Stimulated activated naive CD4-positive, alpha-beta T cell treated with Interleukin-2 at 50 U/mL for 16 hours (primary cell): Measurements from ENCODE around the gene TANC1.

ENCODE experiments used
- DNase-seq: peaks from one replicate; lab custom pipeline; 2025; lab: John Stamatoyannopoulos, UW

The TANC1 gene

GRCh38 chr2:159118115-159118858 is 149.8 kb downstream of the TANC1 start:
- peak; percentile 58 for DNase-seq

GRCh38 chr2:159118859-159119500 is 150.5 kb downstream of the TANC1 start:
- no peak for DNase-seq

GRCh38 chr2:159119652-159120257 is 151.3 kb downstream of the TANC1 start:
- DNase-seq, result no peak

- no peak for DNase-seq
These were observed 155.3 kb downstream of the TANC1 start for GRCh38 chr2:159123786-159124185.

- DNase-seq, result no peak
These were observed 156.0 kb downstream of the TANC1 start for GRCh38 chr2:159124441-159124911.

- DNase-seq, result no peak
These were observed 156.6 kb downstream of the TANC1 start for GRCh38 chr2:159124931-159125467.

- DNase-seq, result no peak
These were observed 157.4 kb downstream of the TANC1 start for GRCh38 chr2:159125858-159126257.

GRCh38 chr2:159126432-159127022 is 158.1 kb downstream of the TANC1 start:
- DNase-seq, result no peak

- DNase-seq, result no peak
These were observed 159.8 kb downstream of the TANC1 start for GRCh38 chr2:159128191-159128590.

GRCh38 chr2:159129269-159129668 is 160.8 kb downstream of the TANC1 start:
- DNase-seq, result no peak

GRCh38 chr2:159129824-159130223 is 161.4 kb downstream of the TANC1 start:
- DNase-seq, result no peak

- DNase-seq, result no peak
These were observed 161.9 kb downstream of the TANC1 start for GRCh38 chr2:159130302-159130701.

- DNase-seq, result no peak
These were observed 162.9 kb downstream of the TANC1 start for GRCh38 chr2:159131267-159131913.

GRCh38 chr2:159131914-159132281 is 163.5 kb downstream of the TANC1 start:
- no peak for DNase-seq

- DNase-seq, result no peak
These were observed 165.4 kb downstream of the TANC1 start for GRCh38 chr2:159133797-159134196.

GRCh38 chr2:159134979-159135378 is 166.5 kb downstream of the TANC1 start:
- no peak for DNase-seq

- DNase-seq, result no peak
These were observed 168.0 kb downstream of the TANC1 start for GRCh38 chr2:159136391-159136790.

GRCh38 chr2:159137511-159138241 is 169.2 kb downstream of the TANC1 start:
- no peak for DNase-seq

GRCh38 chr2:159138642-159139182 is 170.3 kb downstream of the TANC1 start:
- no peak for DNase-seq

GRCh38 chr2:159139216-159139933 is 170.9 kb downstream of the TANC1 start:
- no peak for DNase-seq
